ENCODE results near the gene CAB39L.

The CAB39L gene

DNA sequence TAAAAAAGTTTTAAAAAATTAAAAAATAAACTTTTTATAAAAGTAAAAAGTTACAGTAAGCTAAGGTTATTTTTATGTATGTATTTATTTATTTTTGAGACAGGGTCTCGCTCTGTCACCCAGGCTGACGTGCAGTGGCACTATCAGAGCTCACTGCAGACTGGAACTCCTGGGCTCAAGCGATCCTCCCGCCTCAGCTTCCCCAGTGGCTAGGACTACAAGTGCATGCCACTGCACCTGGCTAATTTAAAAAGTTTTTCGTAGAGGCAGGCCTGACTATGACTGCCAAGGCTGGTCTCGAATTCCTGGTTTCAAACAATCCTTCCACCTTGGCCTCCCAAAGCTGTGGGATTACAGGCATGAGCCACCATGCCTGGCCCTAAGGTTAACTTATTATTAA, 132.0 kb downstream of the CAB39L start:
- no peaks in the 10 kb centered on the region for H3K79me1 ChIP-seq (replicated peaks; ENCODE audit: low read length, poor library complexity, severe bottlenecking)
- 99% methylated on average over 6 of the region's 6 CpGs for WGBS
- H3K36me3 ChIP-seq (ENCODE audit: control insufficient read depth in 1 of 2, insufficient read depth in 2 of 2, low read depth in 1 of 2, low read length in 2 of 2): no peaks in the 10 kb centered on the region
- H3K4me2 ChIP-seq (ENCODE audit: low read length, poor library complexity, severe bottlenecking): no peak overlapping the region
- no peak overlapping the region for H4K8ac ChIP-seq (ENCODE audit: low read length)
- no peak overlapping the region for H2BK5ac ChIP-seq (ENCODE audit: low read depth, low read length, poor library complexity, severe bottlenecking)
- H2AFZ ChIP-seq (ENCODE audit: low read depth, low read length): no peak overlapping the region
- no peak overlapping the region for H3K23ac ChIP-seq (ENCODE audit: low read length in 2 of 2)
- no peak overlapping the region for H2BK15ac ChIP-seq (ENCODE audit: low read depth, poor library complexity, severe bottlenecking)
- H3K4me1 ChIP-seq (ENCODE audit: control insufficient read depth, insufficient read depth, low read depth, low read length): peaks cover 21% of the 10 kb centered on the region
- no peak overlapping the region for H3K18ac ChIP-seq (ENCODE audit: low read depth in 1 of 2, low read length in 2 of 2)
- H3K14ac ChIP-seq (ENCODE audit: low read length in 2 of 2): no peak overlapping the region
- no peak overlapping the region for H2AK5ac ChIP-seq (ENCODE audit: low read length, severe bottlenecking)
- no peak overlapping the region for H3K27ac ChIP-seq (ENCODE audit: low read length, poor library complexity, severe bottlenecking)
- no peak overlapping the region for H3K9ac ChIP-seq (ENCODE audit: low read length)
- no peaks in the 10 kb centered on the region for H3K9me3 ChIP-seq (ENCODE audit: control insufficient read depth, low read length)
- H2BK12ac ChIP-seq (ENCODE audit: low read length in 2 of 2): peak overlapping the region in 1 of 2 experiments; percentile 75
- H3K4me3 ChIP-seq (ENCODE audit: insufficient read depth in 1 of 2, low read depth in 1 of 2, low read length in 2 of 2): no peak overlapping the region
- H3K27me3 ChIP-seq (ENCODE audit: control insufficient read depth in 1 of 2, insufficient read depth in 1 of 2, low read length in 2 of 2): no peaks in the 10 kb centered on the region
- H4K91ac ChIP-seq (ENCODE audit: low read length): no peak overlapping the region
- H3K4ac ChIP-seq (ENCODE audit: low read depth in 1 of 2, low read length in 2 of 2): peak overlapping the region in 1 of 2 experiments; percentile 15
- no peak for DNase-seq
- no peak overlapping the region for H2BK120ac ChIP-seq (ENCODE audit: low read depth, low read length)

DNA sequence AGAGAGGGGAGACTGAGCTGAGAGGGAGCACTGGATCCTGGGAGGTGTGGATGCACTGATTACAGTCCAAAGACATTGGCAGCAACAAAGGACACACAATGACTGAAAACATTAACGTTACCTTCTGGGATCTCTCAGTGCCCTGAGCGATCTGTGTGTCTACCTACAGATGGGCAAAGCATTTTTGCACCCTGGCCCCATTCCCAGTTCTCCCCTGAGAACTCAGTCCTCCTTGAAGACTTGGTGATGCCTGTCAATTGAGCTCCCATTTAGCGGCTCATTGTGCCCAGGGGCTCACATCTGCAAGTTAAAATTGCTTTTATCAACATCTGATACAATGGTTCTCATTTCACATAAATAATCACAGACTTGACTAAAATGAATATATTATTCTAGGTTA, 133.6 kb downstream of the CAB39L start:
- H3K4me1 ChIP-seq (ENCODE audit: control insufficient read depth, insufficient read depth, low read depth, low read length): peaks cover 21% of the 10 kb centered on the region
- H3K79me1 ChIP-seq (replicated peaks; ENCODE audit: low read length, poor library complexity, severe bottlenecking): no peaks in the 10 kb centered on the region
- H4K8ac ChIP-seq (ENCODE audit: low read length): peak overlapping the region; percentile 19
- no peak overlapping the region for H3K14ac ChIP-seq (ENCODE audit: low read length in 2 of 2)
- H3K27me3 ChIP-seq (ENCODE audit: control insufficient read depth in 1 of 2, insufficient read depth in 1 of 2, low read length in 2 of 2): no peaks in the 10 kb centered on the region
- no peak overlapping the region for H3K18ac ChIP-seq (ENCODE audit: low read depth in 1 of 2, low read length in 2 of 2)
- no peaks in the 10 kb centered on the region for H3K9me3 ChIP-seq (ENCODE audit: control insufficient read depth, low read length)
- H4K91ac ChIP-seq (ENCODE audit: low read length): peak overlapping the region; percentile 64
- peaks cover 0 to 3% of the 10 kb centered on the region in 2 experiments for H3K36me3 ChIP-seq (ENCODE audit: control insufficient read depth in 1 of 2, insufficient read depth in 2 of 2, low read depth in 1 of 2, low read length in 2 of 2)
- peak overlapping the region; percentile 3 for H2AK5ac ChIP-seq (ENCODE audit: low read length, severe bottlenecking)
- H3K4me2 ChIP-seq (ENCODE audit: low read length, poor library complexity, severe bottlenecking): no peak overlapping the region
- H3K9ac ChIP-seq (ENCODE audit: low read length): no peak overlapping the region
- no peak overlapping the region for H3K4me3 ChIP-seq (ENCODE audit: insufficient read depth in 1 of 2, low read depth in 1 of 2, low read length in 2 of 2)
- H2BK12ac ChIP-seq (ENCODE audit: low read length in 2 of 2): peak overlapping the region in 1 of 2 experiments; percentile 43
- DNase-seq: no peak
- H3K27ac ChIP-seq (ENCODE audit: low read length, poor library complexity, severe bottlenecking): no peak overlapping the region
- peak overlapping the region; percentile 55 for H2BK15ac ChIP-seq (ENCODE audit: low read depth, poor library complexity, severe bottlenecking)
- no peak overlapping the region for H3K4ac ChIP-seq (ENCODE audit: low read depth in 1 of 2, low read length in 2 of 2)
- H2AFZ ChIP-seq (ENCODE audit: low read depth, low read length): no peak overlapping the region
- WGBS: 97% methylated on average over 3 of the region's 3 CpGs
- H2BK120ac ChIP-seq (ENCODE audit: low read depth, low read length): no peak overlapping the region
- no peak overlapping the region for H2BK5ac ChIP-seq (ENCODE audit: low read depth, low read length, poor library complexity, severe bottlenecking)
- H3K23ac ChIP-seq (ENCODE audit: low read length in 2 of 2): no peak overlapping the region

DNA sequence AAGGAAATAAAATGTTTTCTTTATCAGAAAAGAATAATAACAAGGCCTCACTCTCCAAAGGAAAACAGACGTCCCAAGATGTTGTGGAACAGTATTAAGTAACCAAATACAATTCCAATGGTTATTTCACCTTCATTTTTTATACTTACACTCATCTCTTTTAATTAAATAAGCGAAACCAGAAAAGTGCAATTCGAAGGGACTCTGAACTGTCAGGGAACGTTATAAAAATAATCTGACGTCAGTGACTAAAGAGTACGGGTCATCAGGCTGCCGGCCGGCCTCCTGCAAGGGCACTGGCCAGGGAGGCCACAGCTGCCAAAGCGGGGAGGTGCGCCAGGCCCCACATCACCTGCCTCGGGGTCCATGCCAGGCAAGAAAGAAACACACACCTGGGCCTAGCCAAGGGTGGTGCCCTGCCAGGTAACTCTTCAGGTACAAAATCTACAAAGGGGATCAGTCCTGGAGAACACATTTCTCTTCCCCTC, 134.9 kb downstream of the CAB39L start:
- no peak overlapping the region for H2BK12ac ChIP-seq (ENCODE audit: low read length in 2 of 2)
- no peak overlapping the region for H2AK5ac ChIP-seq (ENCODE audit: low read length, severe bottlenecking)
- H3K36me3 ChIP-seq (ENCODE audit: control insufficient read depth in 1 of 2, insufficient read depth in 2 of 2, low read depth in 1 of 2, low read length in 2 of 2): peaks cover 0 to 3% of the 10 kb centered on the region in 2 experiments
- H2AFZ ChIP-seq (ENCODE audit: low read depth, low read length): no peak overlapping the region
- H3K4me2 ChIP-seq (ENCODE audit: low read length, poor library complexity, severe bottlenecking): no peak overlapping the region
- H2BK120ac ChIP-seq (ENCODE audit: low read depth, low read length): no peak overlapping the region
- WGBS: 92% methylated on average over 11 of the region's 11 CpGs
- no peaks in the 10 kb centered on the region for H3K9me3 ChIP-seq (ENCODE audit: control insufficient read depth, low read length)
- no peak overlapping the region for H3K27ac ChIP-seq (ENCODE audit: low read length, poor library complexity, severe bottlenecking)
- no peak overlapping the region for H2BK15ac ChIP-seq (ENCODE audit: low read depth, poor library complexity, severe bottlenecking)
- H4K8ac ChIP-seq (ENCODE audit: low read length): no peak overlapping the region
- H4K91ac ChIP-seq (ENCODE audit: low read length): no peak overlapping the region
- H3K4me3 ChIP-seq (ENCODE audit: insufficient read depth in 1 of 2, low read depth in 1 of 2, low read length in 2 of 2): peak overlapping the region in 1 of 2 experiments; percentile 34
- no peak for DNase-seq
- peaks cover 16% of the 10 kb centered on the region for H3K4me1 ChIP-seq (ENCODE audit: control insufficient read depth, insufficient read depth, low read depth, low read length)
- H2BK5ac ChIP-seq (ENCODE audit: low read depth, low read length, poor library complexity, severe bottlenecking): no peak overlapping the region
- H3K27me3 ChIP-seq (ENCODE audit: control insufficient read depth in 1 of 2, insufficient read depth in 1 of 2, low read length in 2 of 2): no peaks in the 10 kb centered on the region
- H3K4ac ChIP-seq (ENCODE audit: low read depth in 1 of 2, low read length in 2 of 2): no peak overlapping the region
- H3K79me1 ChIP-seq (replicated peaks; ENCODE audit: low read length, poor library complexity, severe bottlenecking): no peaks in the 10 kb centered on the region
- H3K23ac ChIP-seq (ENCODE audit: low read length in 2 of 2): no peak overlapping the region
- H3K9ac ChIP-seq (ENCODE audit: low read length): peak overlapping the region; percentile 44
- no peak overlapping the region for H3K18ac ChIP-seq (ENCODE audit: low read depth in 1 of 2, low read length in 2 of 2)
- no peak overlapping the region for H3K14ac ChIP-seq (ENCODE audit: low read length in 2 of 2)

DNA sequence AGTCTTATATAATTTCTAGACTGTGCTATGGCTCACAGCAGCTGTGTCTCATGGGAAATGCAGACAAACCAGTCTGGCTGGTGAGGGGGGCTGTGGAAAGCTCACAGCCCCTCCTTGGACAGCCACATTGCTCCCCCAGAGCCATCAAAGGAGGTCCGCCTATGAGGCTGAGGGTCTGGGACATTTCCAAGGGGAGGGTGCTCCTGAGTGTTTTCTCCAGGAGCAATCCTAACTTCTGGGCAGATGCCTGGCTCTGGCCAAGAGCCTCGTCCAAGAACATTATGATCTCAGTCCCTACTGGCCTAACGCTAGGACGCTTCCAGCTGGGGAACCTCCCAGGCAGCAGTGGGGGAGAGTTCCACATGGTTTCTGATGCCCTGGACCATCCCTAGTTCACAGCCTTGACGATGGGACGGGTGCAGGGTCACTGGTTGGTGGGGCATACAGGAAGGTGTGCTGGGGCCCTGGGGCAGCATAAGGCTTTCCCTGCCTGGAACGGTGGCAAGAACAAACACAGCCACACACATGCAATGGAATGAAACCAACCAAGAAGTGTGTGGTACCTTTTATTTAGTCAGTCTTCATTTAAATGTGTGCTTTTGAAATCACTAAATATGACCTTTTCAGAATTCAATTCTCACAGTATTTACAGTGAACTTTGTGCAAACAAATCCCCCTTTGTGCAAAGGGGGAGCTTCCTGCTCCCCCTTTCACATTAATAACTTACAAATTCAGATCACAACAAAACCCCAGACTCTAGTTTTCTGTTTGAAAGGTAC, 135.6 kb downstream of the CAB39L start:
- Histone ChIP-seq H2AK5ac (ENCODE audit: low read length, severe bottlenecking) (no peak overlapping the region), H2BK12ac (ENCODE audit: low read length in 2 of 2) (no peak overlapping the region), H3K4me1 (ENCODE audit: control insufficient read depth, insufficient read depth, low read depth, low read length) (peaks cover 17% of the 10 kb centered on the region), H3K9me3 (ENCODE audit: control insufficient read depth, low read length) (no peaks in the 10 kb centered on the region), H3K79me1 (replicated peaks; ENCODE audit: low read length, poor library complexity, severe bottlenecking) (no peaks in the 10 kb centered on the region), H2BK5ac (ENCODE audit: low read depth, low read length, poor library complexity, severe bottlenecking) (no peak overlapping the region), H3K36me3 (ENCODE audit: control insufficient read depth in 1 of 2, insufficient read depth in 2 of 2, low read depth in 1 of 2, low read length in 2 of 2) (peaks cover 0 to 3% of the 10 kb centered on the region in 2 experiments), H3K4me2 (ENCODE audit: low read length, poor library complexity, severe bottlenecking) (no peak overlapping the region), H3K14ac (ENCODE audit: low read length in 2 of 2) (no peak overlapping the region), H2BK120ac (ENCODE audit: low read depth, low read length) (no peak overlapping the region), H3K18ac (ENCODE audit: low read depth in 1 of 2, low read length in 2 of 2) (no peak overlapping the region), H3K27ac (ENCODE audit: low read length, poor library complexity, severe bottlenecking) (no peak overlapping the region), H2AFZ (ENCODE audit: low read depth, low read length) (no peak overlapping the region), H4K8ac (ENCODE audit: low read length) (no peak overlapping the region), H3K9ac (ENCODE audit: low read length) (peak overlapping the region; percentile 44), H2BK15ac (ENCODE audit: low read depth, poor library complexity, severe bottlenecking) (no peak overlapping the region), H3K23ac (ENCODE audit: low read length in 2 of 2) (no peak overlapping the region), H3K4me3 (ENCODE audit: insufficient read depth in 1 of 2, low read depth in 1 of 2, low read length in 2 of 2) (peak overlapping the region in 1 of 2 experiments; percentile 34), H3K4ac (ENCODE audit: low read depth in 1 of 2, low read length in 2 of 2) (no peak overlapping the region), H3K27me3 (ENCODE audit: control insufficient read depth in 1 of 2, insufficient read depth in 1 of 2, low read length in 2 of 2) (no peaks in the 10 kb centered on the region), H4K91ac (ENCODE audit: low read length) (no peak overlapping the region)
- DNase-seq: no peak
- 81% methylated on average over 6 of the region's 7 CpGs for WGBS
